Activated T-helper 1 cell treated with anti-CD3 and anti-CD28 coated beads, Interleukin-2, amount 50 U/mL, for 16 hours (primary cell): ENCODE data around the gene NRL.

Source experiments
- DNase-seq, 2 donors: peaks; one replicate each; pipeline ENCODE4 v3.0.0-alpha.2; 2020; ENCODE audit warnings: low read depth in 1 of 2, low spot score in 1 of 2

NRL gene

GRCh38 chr14:24145219-24145618 lies 30.5 kb upstream of the NRL start:
- no peak for DNase-seq

GRCh38 chr14:24144451-24144850 lies 29.7 kb upstream of the NRL start:
- no peak for DNase-seq

- no peak for DNase-seq
Measured at GRCh38 chr14:24143511-24143910, 28.8 kb upstream of the NRL start.

- DNase-seq, result peak; percentile 98
Measured at GRCh38 chr14:24141097-24141880, 26.5 kb upstream of the NRL start, which contains the start of gene EMC9. Gene EMC9 (minus strand): TSS chr14:24141591. CDS start chr14:24141304, 287 bp downstream.

GRCh38 chr14:24139272-24139934 lies 24.7 kb upstream of the NRL start:
- no peak for DNase-seq

GRCh38 chr14:24138396-24139271 lies 23.9 kb upstream of the NRL start:
- no peak for DNase-seq

GRCh38 chr14:24137529-24138395 lies 23.0 kb upstream of the NRL start:
- no peak for DNase-seq

- DNase-seq, result no peak
Measured at GRCh38 chr14:24136684-24137528, 22.2 kb upstream of the NRL start.

- peak; percentile 89 to 90 for DNase-seq
Measured at GRCh38 chr14:24135834-24136683, 21.3 kb upstream of the NRL start, which contains the start of gene PSME1. Gene PSME1 (plus strand): TSS chr14:24136194. CDS start chr14:24136263, 69 bp downstream.

- DNase-seq, result no peak
Measured at GRCh38 chr14:24135584-24135833, 20.8 kb upstream of the NRL start.

- DNase-seq, result no peak
Measured at GRCh38 chr14:24133735-24134134, 19.0 kb upstream of the NRL start.

- no peak for DNase-seq
Measured at GRCh38 chr14:24132976-24133375, 18.2 kb upstream of the NRL start.

- DNase-seq, result no peak
Measured at GRCh38 chr14:24132061-24132685, 17.4 kb upstream of the NRL start.

- DNase-seq, result no peak
Measured at GRCh38 chr14:24131549-24131966, 16.8 kb upstream of the NRL start.

GRCh38 chr14:24130717-24131548 lies 16.2 kb upstream of the NRL start:
- no peak for DNase-seq

- DNase-seq, result no peak
Measured at GRCh38 chr14:24130380-24130716, 15.6 kb upstream of the NRL start, which contains the start of gene FITM1. Gene FITM1 (plus strand): TSS chr14:24130659. CDS start chr14:24131564, 905 bp downstream.

- DNase-seq, result no peak
Measured at GRCh38 chr14:24129410-24129998, 14.8 kb upstream of the NRL start.
